Fibroblast of peridontal ligament (primary cell): ENCODE results near the gene RBM47.
A peak's percentile ranks its signal among the peaks of the same experiment; 100 is the strongest.
"Not testable (repeated sequence)": the region's sequence is repeated elsewhere in the genome, so short reads cannot be mapped to it uniquely, and the experiment has no call there.

ENCODE experiments used
- DNase-seq: peaks from one replicate; pipeline ENCODE4 v3.0.0-alpha.2; 2010; ENCODE audit errors: extremely low read depth

The RBM47 gene

DNA sequence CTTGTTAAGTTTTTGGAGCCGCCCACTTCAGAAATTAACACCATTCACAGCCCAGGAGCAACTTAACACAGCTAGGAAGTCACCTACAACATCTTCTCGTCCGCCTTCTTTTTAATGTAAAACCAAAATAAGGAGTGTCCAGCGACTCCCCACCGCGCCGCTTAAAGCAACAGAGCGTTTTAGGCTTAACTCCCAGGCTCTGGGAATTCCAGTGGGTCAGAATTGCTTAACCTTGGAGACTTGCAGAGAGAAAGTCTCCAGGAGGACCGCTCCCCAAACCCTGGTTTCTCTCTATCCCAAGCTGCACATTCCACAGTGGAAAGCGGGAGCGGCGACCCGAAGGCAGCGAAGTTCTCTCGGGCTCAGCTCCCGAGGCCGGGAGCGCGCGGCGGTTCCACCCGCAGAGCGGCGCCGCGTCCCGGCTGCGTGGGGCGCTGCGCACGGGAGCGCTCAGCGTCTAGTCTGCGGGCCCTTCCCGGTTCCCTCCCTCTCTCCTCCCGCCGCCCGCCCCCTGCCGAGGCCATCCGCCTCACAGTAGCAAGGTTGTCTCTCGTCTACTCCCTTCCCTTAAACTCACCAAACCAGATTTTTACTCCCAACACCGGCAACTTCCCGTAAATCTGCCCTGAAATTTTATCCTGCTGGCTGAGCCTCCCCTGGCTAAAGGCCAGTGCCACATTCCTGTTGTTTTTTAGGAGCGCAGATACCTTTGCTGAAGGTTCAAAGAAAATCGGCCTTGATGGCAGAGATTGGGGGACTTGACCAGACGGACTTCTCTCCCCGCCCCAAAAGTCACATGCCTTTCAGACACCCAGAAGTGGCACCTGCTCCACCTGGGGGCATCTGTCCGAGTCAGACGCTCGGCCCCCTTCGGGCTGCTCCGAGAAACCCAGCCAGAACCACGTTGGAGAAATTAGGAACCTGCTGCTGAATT lies at the start of gene RBM47:
Gene RBM47, minus strand, starts transcription at position 464 of the 934 bp plus-strand sequence. CDS start 190,971 bp downstream, outside the sequence.
- DNase-seq: peak; percentile 61

DNA sequence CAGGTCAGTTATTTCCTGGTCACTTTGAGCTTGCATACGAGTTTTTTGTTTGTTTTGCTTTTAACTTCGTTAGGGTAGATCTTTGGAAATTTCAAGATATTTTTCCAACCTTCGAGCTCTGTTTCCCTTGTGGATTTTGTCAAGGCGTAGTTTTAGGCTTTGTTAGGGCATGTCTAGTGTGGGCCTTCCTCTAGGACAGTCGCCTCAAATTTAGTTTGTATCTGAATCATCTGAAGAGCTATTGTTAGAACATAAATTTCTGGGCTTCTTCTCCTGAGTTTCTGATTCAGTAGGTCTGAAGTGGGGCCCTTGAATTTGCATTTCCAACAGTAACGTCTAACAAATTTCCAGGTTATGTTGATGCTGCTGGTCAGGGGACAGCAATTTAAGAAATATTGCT lies 48.8 kb upstream of the RBM47 start:
- no peak for DNase-seq

DNA sequence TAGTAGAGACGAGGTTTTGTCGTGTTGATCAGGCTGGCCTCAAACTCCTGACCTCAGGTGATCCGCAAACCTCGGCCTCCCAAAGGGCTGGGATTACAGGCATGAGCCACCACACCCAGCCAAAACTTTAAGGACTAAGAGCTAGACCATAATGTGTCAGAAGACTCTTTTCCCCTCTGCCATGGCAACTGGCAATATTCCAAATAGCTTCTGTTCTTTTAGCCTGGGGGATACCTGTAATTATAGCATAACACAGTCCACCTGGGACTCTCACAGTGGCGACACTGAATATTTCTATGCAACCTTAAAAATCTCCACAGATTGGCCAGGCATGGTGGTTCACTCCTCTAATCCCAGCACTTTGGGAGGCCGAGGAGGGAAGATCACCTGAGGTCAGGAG lies 45.5 kb upstream of the RBM47 start:
- no peak for DNase-seq

DNA sequence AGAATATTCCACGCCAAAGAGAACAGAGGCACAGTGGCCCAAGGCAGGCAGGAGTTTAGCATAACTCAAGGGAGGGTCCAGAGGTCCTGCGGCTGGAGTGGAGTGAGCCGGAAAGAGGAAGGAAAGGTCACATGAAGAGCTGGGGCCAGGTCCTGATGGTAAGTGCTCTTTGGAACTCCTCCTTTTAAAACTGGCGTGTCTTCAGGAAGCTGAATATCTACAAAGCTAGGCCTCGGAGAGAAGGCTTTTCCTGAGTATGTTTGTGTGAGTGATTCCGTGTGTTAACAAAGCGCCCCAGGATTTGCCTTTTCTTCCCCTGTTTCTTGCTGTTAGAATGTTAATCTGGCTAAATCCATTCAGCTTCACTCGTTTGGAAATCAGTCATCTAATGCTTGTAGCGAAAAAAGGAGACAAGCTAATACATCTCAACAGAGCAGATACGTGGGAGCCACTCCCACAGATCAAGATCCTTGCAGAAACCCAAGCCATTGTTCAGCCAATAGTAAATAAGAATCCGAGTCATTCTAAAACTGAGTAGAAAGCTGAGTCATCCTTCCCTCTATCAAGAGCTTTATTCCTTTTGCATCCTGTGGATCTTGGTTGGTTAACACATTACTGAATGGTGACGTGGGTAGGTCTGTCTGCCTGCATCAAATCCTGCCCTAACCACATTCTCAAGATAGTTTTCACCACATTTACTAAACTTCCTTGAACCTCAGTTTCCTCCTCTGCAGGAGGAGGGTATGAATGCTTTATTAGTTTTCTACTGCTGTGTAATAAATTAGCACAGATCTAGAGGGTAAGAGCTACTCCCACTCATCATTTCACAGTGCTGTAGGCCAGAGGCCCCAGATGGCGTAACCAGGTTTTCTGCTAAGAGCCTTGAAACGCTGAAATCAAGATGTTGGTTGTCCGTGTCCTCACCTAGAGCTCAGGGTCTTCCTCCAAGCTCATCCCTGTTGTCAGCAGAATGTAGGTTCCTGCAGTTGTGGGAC lies 43.2 kb upstream of the RBM47 start:
- DNase-seq: peak; percentile 94

DNA sequence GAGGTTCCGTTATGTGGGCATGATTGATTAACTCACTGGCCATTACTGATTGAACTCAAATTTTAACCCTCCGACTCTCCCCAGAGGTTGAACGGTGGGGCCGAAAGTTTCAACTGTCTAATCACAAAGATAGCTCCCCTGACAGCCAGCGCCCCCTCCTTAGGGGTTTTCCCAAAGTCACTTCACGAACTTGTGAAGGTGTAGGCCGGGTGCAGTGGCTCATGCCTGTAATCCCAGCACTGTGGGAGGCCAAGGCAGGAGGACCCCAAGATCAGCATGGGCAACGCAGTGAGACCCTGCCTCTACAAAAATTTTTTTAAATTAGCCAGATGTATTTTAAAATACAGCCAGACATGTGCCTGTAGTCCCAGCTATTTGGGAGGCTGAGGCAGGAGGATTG lies 39.8 kb upstream of the RBM47 start:
- DNase-seq: no peak

DNA sequence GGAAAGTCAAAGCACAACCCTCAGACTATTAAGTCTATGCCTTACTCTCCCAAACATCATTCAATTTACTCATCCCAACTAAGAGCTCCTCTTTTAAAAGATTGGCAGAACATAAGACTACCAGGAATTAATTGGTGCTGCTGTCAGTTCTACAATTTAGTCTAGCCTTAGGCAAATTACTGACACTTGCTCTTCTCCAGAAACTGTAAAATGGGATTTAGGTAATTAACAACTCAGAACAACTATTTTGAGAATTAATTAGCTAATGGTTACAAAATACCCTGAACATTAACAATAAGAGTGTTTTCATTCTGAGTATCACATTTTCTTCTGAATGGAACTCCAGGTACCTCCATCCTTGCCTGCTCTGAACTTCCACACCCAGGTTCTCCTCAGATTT lies 36.2 kb upstream of the RBM47 start:
- DNase-seq: no peak

DNA sequence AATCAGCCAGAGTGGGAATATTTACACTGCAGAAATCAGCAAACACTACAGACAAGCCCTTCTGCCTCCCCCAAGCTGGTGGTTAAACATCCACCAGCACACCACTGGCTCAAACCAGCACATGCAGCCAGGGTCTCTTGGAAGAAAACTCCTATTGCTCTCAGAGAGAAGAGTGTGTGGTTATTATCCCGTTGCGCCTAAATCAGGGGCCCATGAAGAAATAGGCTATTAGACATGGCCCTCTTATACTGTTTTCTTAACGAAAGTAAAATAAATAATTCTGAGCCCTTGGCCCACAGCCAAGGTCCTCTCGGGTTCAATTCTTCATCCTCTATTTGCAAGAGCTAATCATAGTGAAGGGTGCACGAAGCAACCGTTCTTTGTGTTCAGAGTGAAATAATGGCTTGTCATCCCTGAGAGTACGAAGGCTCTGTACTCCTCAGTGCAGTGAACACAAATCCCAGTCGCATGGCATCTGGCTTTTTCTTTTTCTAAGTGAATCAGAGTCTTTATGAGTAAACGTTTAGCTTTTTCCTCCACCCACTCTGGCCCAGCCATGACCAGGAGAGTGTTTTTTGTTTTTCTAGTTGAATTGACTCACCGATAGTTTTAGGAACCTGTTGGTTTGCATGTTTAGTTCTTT lies 33.4 kb upstream of the RBM47 start:
- DNase-seq: peak; percentile 63

DNA sequence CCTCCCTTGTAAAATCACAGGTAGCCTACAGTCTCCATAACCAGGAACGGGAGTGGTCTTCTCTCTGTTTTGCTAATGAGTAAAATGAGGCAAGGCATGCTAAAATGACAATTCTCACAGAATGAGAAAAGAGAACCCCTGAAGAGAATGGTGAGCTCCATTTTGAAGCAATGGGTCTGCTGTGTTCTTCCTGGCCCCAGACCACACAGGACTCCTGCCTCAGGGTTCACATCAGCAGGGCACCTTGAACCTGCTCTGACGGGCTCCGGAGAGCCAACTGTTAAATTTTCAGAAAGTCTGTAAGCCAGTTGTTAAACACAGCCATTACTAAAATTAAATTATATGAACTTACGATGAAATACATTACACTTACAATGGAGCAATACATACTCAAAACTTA lies 32.1 kb upstream of the RBM47 start:
- DNase-seq: no peak

DNA sequence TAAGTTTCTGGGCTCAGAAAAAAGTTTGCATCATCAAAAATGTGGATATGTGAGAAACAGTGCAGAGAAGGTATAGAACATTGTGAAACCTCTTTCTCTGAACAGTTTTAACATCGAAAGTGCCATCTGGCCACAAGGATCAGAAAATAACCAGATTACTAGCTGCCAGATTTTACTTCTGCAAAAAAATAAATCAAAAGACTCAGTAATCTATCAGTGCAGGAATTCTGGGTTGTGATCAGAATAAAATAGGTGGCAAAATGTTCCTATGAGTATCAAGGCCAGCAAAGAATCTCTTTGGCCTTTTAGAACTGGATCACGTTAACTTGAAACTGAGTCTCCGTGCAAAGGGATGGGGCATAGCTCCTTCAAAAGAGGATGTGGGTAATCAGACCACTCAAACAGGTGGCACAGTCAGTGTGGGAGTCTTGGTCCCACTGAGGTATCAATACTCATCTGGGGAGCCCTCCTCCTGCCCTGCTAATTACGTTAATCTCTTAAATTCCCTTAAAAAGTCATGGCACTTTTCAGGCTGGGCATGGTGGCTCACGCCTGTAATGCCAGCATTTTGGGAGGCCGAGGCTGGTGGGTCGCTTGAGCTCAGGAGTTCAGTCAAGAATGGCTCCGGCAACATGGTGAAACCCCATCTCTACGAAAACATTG lies 26.7 kb upstream of the RBM47 start:
- DNase-seq: no peak

DNA sequence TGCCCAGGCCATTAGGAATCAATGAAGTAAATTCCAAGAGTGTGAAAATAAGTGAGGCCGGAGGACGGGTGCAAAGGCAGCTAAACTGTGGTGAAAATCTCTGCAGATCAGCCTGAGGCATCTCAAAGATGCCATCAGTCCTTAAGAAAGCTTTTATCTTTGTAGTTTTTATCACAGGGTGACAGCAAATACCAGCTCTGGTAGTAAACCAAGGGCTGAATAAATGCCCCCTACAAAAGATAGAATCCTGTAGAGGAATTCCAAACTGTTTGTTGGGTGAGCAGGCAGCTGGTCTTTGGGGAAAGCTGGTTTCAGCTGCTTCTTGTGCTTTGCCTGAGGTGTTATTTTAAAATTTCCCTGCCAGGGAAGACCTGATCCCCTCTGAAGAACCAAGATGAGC lies 21.6 kb upstream of the RBM47 start:
- no peak for DNase-seq

DNA sequence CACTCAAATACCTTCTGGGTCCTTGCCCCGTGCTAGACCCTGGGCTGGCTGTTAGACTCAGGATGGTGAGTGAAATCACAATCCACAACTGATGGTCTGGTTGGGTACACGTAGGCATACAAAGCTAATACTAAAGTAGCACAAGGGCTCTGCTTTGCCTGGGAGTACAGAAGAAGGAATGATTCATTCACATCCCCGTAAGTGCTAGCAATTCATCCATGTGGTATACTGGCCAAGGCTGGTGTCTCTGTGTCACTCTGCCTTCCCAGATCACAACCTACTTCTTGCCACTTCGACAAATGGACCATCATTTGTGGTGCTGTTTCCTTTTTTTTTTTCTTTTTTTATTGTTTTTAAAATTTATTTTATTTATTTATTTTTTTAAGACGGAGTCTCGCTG lies 19.7 kb upstream of the RBM47 start:
- no peak for DNase-seq

DNA sequence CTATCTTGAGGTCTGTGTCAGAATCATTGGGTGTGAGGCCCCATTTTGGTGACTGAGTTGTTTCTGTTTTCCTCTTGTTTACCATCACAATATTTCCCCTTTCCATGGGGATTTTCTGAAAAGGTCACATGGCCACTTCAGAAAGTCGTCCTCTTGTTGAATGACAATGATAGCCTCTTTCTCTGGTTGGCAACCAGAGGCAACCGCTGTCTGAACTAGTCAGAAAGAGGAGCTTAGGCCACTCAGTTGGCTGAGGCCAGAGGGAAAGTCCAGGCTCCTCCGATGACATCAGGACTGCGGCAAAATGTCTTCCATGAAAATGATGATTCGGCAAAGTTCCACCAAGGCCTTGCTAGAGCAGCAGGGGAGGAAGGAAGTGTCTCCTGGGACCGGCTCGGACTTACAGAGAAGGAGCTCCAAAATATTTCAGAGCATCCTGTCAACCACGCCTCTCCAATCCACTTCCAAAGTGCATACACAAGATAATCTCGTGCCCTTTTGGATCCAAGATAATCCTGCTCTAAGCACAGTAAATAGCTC lies 19.1 kb upstream of the RBM47 start:
- DNase-seq: no peak

DNA sequence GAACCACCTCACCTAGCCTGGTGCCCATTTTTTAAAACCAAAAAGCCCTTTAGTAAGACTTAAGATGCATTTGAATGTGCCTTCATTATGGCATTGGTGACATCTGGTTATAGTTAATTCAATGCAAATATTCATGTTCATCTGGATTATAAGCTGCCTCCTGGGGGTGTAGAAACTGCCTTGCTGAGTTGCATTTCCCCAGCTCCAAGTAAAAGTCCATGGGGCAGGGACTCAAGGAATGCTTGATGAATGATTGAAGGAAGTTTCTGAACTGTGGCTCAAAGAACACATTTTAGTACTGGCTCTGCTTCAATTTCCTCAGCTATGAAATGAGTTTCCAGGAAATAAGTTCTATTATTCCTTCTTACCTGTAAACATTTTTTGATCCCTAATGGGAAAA lies 18.5 kb upstream of the RBM47 start:
- no peak for DNase-seq

DNA sequence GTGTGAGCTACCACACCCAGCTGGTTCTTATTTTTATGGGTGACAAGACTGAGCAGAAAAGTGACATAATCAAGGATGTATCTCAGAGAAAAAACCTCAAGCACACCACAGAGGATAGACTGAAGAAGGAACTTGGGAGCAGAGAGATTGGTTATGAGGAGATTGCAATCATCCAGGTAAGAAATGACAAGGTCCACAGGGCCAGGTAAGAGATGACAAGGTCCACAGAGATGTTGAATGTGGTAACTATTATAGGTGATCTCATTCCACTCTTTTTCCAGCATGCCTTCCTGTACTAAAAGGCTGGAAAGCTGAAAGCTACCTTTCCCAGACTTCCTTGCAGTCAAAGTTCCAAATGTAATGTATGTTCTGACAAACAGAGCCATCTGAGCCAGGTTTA lies 15.9 kb upstream of the RBM47 start:
- DNase-seq: no peak

DNA sequence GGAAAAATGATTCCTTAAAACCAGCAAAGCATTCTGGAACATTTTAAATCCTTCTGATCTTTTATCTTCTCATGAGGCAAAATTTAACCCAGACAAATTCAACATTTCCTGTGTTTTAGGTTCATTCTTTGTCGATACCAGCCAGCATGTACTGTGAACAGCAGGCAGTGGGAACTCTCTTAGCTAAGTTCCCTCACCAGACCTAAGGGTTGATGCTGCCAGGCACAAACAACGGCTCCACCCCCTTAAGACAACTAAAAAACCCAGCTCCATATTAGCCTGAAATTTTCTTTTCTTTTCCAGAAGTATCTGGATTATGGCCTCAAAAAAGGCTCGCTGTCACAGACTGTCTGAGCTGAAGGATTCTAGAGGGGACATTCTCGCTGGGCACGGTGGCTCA lies 2.4 kb upstream of the RBM47 start:
- no peak for DNase-seq

DNA sequence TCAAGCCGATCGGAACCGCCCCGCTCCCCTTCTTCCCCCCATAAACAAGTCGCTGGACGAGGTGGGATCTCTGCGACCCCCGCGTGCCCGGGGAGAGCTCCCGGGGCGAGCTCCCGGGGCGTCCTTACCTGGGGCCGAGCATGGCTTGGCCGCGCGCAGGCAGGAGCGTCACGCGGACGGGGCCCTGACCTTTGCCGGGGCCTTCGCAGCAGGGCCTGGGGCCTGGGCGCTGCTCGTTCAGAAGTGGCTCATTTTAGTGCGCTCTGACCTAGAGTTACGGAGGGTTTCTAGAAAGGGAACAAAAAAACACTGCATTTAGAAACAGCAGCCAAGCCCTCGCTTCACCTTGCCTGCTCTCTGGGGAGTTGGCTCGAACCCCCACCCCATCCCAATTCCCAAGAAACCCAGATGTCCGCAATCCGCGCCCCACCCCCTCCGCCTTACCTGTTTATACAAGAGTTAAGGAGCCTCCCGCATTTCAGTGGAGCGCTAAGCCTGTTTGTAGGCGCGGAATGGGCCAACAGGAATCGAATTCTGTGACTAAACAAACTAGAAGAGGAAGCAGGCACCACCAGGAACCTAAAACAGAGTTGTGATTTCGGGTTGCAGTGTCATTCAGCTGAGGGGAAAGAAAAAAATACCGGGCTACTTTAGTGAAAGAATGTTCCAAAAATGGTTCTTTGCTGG lies 814 bp upstream of the RBM47 start:
- DNase-seq: no peak

DNA sequence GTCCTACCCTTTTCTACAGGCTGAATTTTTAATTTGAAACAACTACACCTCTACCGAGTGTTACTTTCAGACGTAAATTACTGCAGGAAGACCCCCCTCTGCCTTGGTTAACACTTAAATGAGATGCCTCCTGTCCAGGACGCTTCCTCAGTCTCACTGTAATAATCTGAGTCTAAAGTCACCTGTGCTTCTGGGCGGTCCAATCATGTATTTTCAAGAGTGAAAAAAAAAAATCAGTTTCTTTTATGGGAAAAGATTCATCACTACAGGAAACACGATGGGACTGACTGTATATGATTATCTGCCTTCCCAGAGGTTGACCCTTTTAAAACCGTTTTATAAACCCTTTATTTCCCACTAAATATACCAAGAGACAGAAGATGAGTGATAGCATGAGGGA lies 776 bp downstream of the RBM47 start:
- no peak for DNase-seq

DNA sequence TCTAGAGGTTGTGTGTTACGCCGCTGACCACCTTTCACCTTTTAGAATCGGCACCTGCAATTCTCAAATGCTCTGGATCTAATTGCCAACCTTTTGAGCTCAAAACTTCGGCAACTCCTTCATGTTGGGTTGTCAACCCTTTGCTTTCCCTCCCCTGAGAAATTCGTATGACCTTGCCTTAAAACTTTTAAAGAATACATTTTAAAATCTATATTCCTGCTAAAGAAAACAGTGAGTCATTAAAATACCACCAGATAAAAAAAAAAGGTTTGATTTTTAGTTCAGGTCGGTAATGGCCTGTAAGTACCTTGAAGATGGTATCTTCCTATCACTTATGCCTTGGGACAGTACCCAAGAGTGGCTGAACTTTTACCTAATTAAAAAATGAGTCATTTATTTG lies 1.3 kb downstream of the RBM47 start:
- DNase-seq: not testable (repeated sequence)

DNA sequence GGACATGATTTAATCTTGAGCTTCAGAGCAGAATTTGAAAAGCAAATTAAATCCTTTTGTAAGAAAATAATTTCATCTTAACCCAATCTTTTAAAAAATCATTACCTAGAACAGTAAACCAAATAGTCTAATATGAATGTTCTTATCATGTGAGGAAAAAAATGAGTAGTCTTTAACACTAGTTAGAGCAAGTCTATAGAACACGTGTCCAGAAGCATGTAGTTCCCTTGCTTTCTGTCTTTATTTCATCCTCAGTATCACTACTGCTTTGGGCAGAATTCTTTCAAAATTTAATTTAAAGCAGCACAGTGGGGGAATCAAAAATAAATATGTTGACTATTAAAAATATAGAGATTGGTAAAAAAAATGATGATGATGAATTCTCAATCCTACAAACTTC lies 2.1 kb downstream of the RBM47 start:
- DNase-seq: no peak

DNA sequence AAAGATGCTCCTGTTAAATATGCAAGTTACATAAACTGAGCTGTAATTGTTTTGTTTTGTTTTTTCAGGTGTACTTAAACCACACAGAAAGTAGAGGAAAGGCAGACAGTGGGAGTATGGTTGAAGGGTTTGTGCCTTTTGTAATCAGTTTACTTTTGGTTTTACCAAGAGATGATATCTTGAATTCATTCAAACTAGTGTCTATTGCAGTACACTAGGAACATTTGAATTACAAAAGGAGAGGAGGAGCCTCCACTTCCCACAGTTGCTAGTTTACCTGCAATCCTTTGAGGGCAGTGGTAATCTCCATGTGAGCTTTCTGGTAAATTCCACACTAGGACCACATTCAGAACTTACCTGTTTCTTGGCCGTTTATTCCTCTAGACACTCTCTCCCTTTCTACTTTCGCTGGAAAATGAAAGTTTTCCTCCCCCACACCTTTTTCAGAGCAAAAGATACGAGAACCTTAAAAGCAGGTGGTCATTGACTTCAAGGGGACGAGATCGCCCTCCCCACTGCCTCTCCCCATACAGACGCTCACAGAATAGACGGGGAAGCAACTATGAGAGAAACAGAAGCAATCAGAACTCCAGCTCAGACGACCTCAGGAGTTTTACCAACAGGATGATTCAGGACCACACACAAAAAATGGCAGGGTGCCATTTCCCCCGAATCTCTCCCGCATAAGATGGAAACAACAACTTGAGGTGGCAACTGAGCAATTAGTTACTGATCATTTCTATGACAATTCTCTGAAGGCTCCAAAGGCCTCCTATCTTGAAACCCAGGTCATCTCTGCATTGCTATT lies 3.3 kb downstream of the RBM47 start:
- DNase-seq: no peak
